Myocyte (in vitro differentiated cells): ENCODE results near the gene PDHA2. TPM values are rescaled to one million over a fixed set of nuclear protein-coding genes. Genes with fewer than 3 reads are reported as not detected.
"Not testable (repeated sequence)": the region's sequence is repeated elsewhere in the genome, so short reads cannot be mapped to it uniquely, and the experiment has no call there.

Experiments used
- DNase-seq: peaks from one replicate; pipeline ENCODE4 v3.0.0-alpha.2; 2012; ENCODE audit warnings: low read depth
- polyA plus RNA-seq: library from polyadenylated mRNA; unstranded; fragments of >200 nt; gene quantifications from one replicate; pipeline ENCODE4 v1.2.1, GENCODE V29; 2012; ENCODE audit warnings: missing spikeins
- total RNA-seq: library from RNA; depleted of rRNA; stranded (reverse); fragments of >200 nt; gene quantifications from 2 replicates; pipeline ENCODE4 v1.2.3, GENCODE V29; 2014

PDHA2 gene
- total RNA-seq: 0.08 TPM in 1 of 2 replicates, not detected in the other
- polyA plus RNA-seq: not detected

- DNase-seq: no peak
Measured at GRCh38 chr4:95839891-95840290, at the start of gene PDHA2. Gene PDHA2, plus strand, starts transcription at chr4:95840093. Its CDS starts 58 bp downstream, at chr4:95840151.

- DNase-seq: peak; percentile 53
Measured at GRCh38 chr4:95798003-95798402, 41.9 kb upstream of the PDHA2 start.

- DNase-seq: no peak
Measured at GRCh38 chr4:95798727-95799126, 41.2 kb upstream of the PDHA2 start.

- peak; percentile 6 for DNase-seq
Measured at GRCh38 chr4:95821867-95822266, 18.0 kb upstream of the PDHA2 start.

- no peak for DNase-seq
Measured at GRCh38 chr4:95825546-95825945, 14.3 kb upstream of the PDHA2 start.

GRCh38 chr4:95830651-95831050 lies 9.2 kb upstream of the PDHA2 start:
- DNase-seq: no peak

GRCh38 chr4:95831166-95831565 lies 8.7 kb upstream of the PDHA2 start:
- no peak for DNase-seq

- no peak for DNase-seq
Measured at GRCh38 chr4:95833711-95834194, 6.1 kb upstream of the PDHA2 start.

- DNase-seq: no peak
Measured at GRCh38 chr4:95835672-95836071, 4.2 kb upstream of the PDHA2 start.

GRCh38 chr4:95838192-95838591 lies 1.7 kb upstream of the PDHA2 start:
- no peak for DNase-seq

- no peak for DNase-seq
Measured at GRCh38 chr4:95847908-95848460, 8.1 kb downstream of the PDHA2 start.

- no peak for DNase-seq
Measured at GRCh38 chr4:95850161-95850560, 10.3 kb downstream of the PDHA2 start.

- peak; percentile 14 for DNase-seq
Measured at GRCh38 chr4:95857761-95858160, 17.9 kb downstream of the PDHA2 start.

- DNase-seq: peak; percentile 38
Measured at GRCh38 chr4:95867919-95868318, 28.0 kb downstream of the PDHA2 start.

GRCh38 chr4:95869414-95869813 lies 29.5 kb downstream of the PDHA2 start:
- not testable (repeated sequence) for DNase-seq

GRCh38 chr4:95869961-95870500 lies 30.1 kb downstream of the PDHA2 start:
- DNase-seq: no peak

- DNase-seq: no peak
Measured at GRCh38 chr4:95877636-95878035, 37.7 kb downstream of the PDHA2 start.

- no peak for DNase-seq
Measured at GRCh38 chr4:95887551-95887950, 47.7 kb downstream of the PDHA2 start.

- peak; percentile 76 for DNase-seq
Measured at GRCh38 chr4:95889662-95890061, 49.8 kb downstream of the PDHA2 start.
